ENCODE results near the gene GATA6. TPM values are rescaled to one million over a fixed set of nuclear protein-coding genes. Genes with fewer than 3 reads are reported as not detected.
A peak's percentile ranks its signal among the peaks of the same experiment; 100 is the strongest.

Gene GATA6
- total RNA-seq, 1 donor from 2014 or later = not detected

DNA sequence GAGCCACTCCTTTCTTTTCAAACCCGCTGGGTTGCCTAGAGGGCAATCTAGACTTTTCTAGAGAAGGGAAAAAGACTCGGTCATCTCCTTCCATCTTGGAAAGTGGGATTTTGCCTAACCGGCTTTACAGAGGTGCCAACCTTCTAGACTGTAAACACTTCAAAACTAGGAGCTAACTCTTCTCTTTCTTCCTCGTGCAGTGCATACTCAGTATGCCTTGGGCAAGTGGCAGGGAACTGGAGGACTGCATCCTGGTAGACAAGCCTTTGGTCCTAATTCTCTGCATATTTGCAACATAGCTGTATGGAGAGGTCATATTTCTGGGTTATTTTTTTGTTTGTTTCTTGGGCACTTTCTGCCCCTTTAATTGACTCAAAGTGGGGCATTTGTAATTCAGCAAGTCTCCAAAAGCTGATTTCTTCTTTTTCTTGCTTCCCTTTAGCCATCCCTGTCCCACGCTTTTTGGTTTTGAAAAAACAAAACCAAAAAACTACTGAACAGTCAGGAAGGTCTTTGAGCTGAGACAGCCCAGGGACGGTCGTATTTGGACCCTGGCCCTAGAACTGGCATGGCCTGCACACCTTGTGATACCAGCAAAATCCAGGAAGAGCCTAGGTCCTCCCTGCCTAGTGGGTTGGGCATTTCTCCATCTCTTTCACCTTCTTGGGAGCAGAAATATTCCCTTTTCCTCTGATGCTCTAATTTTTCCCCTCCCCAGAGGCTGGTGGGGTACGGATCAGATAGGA, 5.8 kb upstream of the GATA6 start:
- H3K27ac Mint-ChIP-seq (ENCODE audit: unreplicated experiment) = no peak overlapping the region
- no peaks in the 10 kb centered on the region for H3K36me3 Mint-ChIP-seq (ENCODE audit: low read depth)
- TF ChIP-seq, protein P1, sequence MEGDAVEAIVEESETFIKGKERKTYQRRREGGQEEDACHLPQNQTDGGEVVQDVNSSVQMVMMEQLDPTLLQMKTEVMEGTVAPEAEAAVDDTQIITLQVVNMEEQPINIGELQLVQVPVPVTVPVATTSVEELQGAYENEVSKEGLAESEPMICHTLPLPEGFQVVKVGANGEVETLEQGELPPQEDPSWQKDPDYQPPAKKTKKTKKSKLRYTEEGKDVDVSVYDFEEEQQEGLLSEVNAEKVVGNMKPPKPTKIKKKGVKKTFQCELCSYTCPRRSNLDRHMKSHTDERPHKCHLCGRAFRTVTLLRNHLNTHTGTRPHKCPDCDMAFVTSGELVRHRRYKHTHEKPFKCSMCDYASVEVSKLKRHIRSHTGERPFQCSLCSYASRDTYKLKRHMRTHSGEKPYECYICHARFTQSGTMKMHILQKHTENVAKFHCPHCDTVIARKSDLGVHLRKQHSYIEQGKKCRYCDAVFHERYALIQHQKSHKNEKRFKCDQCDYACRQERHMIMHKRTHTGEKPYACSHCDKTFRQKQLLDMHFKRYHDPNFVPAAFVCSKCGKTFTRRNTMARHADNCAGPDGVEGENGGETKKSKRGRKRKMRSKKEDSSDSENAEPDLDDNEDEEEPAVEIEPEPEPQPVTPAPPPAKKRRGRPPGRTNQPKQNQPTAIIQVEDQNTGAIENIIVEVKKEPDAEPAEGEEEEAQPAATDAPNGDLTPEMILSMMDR (conservative IDR thresholded peaks at IDR 0.05) = no peak
- H3K4me3 Mint-ChIP-seq = peak overlapping the region; percentile 51
- no peaks in the 10 kb centered on the region for H3K9me3 Mint-ChIP-seq
- H3K27me3 Mint-ChIP-seq (ENCODE audit: low read depth) = peaks cover 95% of the 10 kb centered on the region
- peaks cover 15% of the 10 kb centered on the region for H3K4me1 Mint-ChIP-seq
- no peak for DNase-seq (ENCODE audit: low read depth, low spot score)

GRCh38 chr18:22164337-22165048, 4.9 kb upstream of the GATA6 start:
- H3K36me3 Mint-ChIP-seq (ENCODE audit: low read depth) = no peaks in the 10 kb centered on the region
- H3K4me3 Mint-ChIP-seq = peak overlapping the region; percentile 51
- no peaks in the 10 kb centered on the region for H3K9me3 Mint-ChIP-seq
- peaks cover 16% of the 10 kb centered on the region for H3K4me1 Mint-ChIP-seq
- TF ChIP-seq, protein P1 (conservative IDR thresholded peaks at IDR 0.05) = no peak
- no peak overlapping the region for H3K27ac Mint-ChIP-seq (ENCODE audit: unreplicated experiment)
- no peak for DNase-seq (ENCODE audit: low read depth, low spot score)
- H3K27me3 Mint-ChIP-seq (ENCODE audit: low read depth) = peaks cover 93% of the 10 kb centered on the region

- Mint-ChIP-seq H3K27ac (ENCODE audit: unreplicated experiment) (no peak overlapping the region), H3K4me1 (peaks cover 20% of the 10 kb centered on the region)
- TF ChIP-seq, protein P1 (conservative IDR thresholded peaks at IDR 0.05) = no peak
Observed at GRCh38 chr18:22165049-22165602, 4.3 kb upstream of the GATA6 start.

DNA sequence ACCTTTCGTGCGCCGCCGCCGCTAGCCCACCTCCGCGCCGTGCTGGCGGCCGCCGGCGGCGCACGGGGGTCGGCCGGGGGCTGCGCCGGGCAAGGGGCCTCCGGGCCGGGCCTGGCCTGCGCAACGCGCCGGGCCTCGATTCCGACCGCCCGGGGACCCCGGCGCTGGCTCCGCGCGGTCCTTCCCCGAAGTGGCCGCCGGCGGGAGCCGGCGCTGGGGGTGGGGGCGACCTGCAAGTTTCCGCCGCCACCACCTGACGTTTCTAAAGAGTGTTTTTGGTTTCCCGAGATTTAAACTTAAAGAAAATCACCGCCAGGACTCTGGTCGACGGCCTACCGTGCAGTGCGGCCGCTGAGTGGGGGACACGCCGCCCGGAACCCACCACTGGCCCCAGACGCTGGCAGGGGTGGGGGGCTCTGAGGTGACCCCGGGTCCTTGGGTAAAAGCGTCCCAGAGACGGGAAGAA, 3.8 kb upstream of the GATA6 start:
- H3K36me3 Mint-ChIP-seq (ENCODE audit: low read depth) = peaks cover 3% of the 10 kb centered on the region
- no peak for DNase-seq (ENCODE audit: low read depth, low spot score)
- H3K27me3 Mint-ChIP-seq (ENCODE audit: low read depth) = peaks cover 93% of the 10 kb centered on the region
- H3K4me1 Mint-ChIP-seq = peaks cover 25% of the 10 kb centered on the region
- TF ChIP-seq, protein P1 (conservative IDR thresholded peaks at IDR 0.05) = no peak
- no peaks in the 10 kb centered on the region for H3K9me3 Mint-ChIP-seq
- peak overlapping the region; percentile 51 for H3K4me3 Mint-ChIP-seq
- H3K27ac Mint-ChIP-seq (ENCODE audit: unreplicated experiment) = no peak overlapping the region

More at GRCh38 chr18:22165049-22165602, 4.3 kb upstream of the GATA6 start:
- no peak for DNase-seq (ENCODE audit: low read depth, low spot score)
- Mint-ChIP-seq H3K36me3 (ENCODE audit: low read depth) (no peaks in the 10 kb centered on the region), H3K27me3 (ENCODE audit: low read depth) (peaks cover 93% of the 10 kb centered on the region), H3K4me3 (peak overlapping the region; percentile 71), H3K9me3 (no peaks in the 10 kb centered on the region)

DNA sequence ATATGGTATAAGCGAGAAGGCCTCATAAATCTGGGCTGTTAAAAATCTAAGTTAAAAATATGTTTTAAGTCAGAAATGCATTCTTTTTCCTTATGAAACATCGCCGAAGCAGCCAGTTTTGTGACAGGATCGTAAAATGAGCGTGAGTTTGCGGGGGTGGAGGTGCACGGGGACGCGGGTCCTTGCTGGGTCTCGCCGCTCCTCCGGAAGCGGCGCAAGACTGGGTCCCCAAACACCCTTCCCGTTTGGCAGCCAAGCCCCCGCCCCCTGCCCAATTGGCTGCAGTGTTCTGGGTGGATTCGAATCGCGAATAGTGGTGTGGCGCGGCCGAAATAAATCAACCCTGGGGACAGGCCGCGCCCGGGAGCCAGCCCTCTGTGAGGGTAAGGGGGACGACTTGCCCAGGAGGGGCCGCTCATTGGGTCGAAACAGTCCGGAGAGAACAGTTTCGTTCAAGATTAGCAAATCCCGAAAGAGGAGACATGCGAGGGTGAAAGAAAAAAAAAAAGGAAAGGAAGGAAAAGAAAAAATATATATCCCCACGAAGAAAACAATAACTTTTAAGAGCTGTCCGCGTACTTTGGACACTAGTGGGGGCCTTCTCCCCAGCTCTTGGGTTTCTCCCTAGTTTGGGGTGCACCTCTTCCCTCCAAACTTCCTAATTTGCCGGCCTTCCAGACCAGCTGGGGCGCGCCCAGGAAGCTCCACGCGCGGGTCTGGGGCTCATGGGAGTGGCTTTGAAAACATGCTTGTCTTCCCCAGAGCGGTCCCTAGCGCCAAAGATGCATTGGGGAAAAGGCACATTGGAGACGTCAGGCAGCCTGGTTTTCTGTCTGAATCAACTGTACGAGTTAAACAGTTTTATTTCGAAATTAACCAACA, 3.1 kb upstream of the GATA6 start:
- H3K27ac Mint-ChIP-seq (ENCODE audit: unreplicated experiment) = no peak overlapping the region
- no peaks in the 10 kb centered on the region for H3K9me3 Mint-ChIP-seq
- DNase-seq (ENCODE audit: low read depth, low spot score) = no peak
- H3K4me1 Mint-ChIP-seq = peaks cover 29% of the 10 kb centered on the region
- H3K27me3 Mint-ChIP-seq (ENCODE audit: low read depth) = peaks cover 93% of the 10 kb centered on the region
- TF ChIP-seq, protein P1 (conservative IDR thresholded peaks at IDR 0.05) = no peak
- peak overlapping the region; percentile 72 for H3K4me3 Mint-ChIP-seq
- peaks cover 3% of the 10 kb centered on the region for H3K36me3 Mint-ChIP-seq (ENCODE audit: low read depth)

Measured in neural crest cell (in vitro differentiated cells).